Measurements from ENCODE around the gene MIER2.
"Not testable (repeated sequence)": the region's sequence is repeated elsewhere in the genome, so short reads cannot be mapped to it uniquely, and the experiment has no call there.

The MIER2 gene

DNA sequence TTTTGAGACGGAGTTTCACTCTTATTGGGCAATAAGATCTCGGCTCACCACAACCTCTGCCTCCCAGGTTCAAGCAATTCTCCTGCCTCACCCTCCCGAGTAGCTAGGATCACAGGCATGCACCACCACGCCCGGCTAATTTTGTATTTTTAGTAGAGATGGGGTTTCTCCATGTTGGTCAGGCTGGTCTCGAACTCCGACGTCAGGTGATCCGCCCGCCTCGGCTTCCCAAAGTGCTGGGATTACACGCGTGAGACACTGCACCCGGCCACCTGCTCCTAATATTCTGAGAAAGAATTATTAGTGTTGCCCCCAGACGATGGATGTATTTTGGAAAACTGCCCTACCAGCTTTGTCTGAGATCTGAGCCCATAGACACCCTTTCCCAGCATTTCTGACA is 10.9 kb upstream of the MIER2 start:
- not testable (repeated sequence) for DNase-seq (ENCODE audit: low spot score)

DNA sequence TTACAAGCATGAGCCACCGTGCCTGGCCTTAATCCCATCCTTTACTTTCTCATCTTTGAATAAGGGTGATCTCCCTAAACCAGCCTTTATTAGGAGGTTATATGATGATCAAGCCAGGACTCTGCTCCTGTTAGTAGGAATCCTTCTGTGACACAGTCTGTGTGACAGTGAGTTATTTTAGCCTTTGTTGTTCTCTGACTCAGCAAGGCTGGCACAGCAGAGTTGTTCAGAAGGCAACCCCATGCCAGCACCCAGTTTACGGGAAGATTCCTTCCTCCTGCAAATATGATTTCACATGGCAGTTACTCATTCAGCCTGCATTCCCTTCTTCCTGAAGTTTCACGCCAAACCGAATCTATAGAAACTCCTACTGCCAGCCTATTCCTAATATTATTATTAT is 10.5 kb upstream of the MIER2 start:
- DNase-seq (ENCODE audit: low spot score): no peak

DNA sequence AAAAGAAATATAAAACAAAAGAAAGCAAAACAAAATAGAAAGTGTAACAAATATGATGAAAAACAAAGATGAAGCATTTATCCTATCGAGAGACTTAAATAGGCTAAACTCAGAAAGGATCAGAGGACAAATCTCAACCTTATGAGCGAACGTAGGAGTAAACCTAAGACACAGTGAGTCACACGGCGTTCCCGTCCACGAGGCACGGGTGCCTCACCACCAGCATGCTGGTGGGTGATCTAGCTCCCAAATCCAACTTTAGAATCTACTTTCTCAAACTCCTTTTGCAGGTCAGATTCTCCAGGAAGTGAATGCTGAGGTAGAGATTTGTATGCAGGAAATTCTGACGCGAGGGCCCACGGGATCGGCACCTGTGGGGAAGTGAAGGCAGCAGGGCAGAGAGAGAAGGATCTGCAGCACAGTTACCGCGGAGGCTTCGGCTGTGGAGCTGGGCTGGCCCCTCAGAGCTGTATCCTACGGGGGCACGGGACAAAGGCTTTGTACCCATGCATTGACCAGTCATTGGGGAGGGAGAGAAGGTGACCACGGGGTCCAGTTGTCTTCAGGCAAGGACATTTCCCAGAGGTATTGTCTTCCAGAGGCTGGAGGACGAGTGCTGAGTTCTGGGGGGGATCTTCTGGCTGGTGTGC is 7.5 kb upstream of the MIER2 start:
- DNase-seq (ENCODE audit: low spot score): no peak

DNA sequence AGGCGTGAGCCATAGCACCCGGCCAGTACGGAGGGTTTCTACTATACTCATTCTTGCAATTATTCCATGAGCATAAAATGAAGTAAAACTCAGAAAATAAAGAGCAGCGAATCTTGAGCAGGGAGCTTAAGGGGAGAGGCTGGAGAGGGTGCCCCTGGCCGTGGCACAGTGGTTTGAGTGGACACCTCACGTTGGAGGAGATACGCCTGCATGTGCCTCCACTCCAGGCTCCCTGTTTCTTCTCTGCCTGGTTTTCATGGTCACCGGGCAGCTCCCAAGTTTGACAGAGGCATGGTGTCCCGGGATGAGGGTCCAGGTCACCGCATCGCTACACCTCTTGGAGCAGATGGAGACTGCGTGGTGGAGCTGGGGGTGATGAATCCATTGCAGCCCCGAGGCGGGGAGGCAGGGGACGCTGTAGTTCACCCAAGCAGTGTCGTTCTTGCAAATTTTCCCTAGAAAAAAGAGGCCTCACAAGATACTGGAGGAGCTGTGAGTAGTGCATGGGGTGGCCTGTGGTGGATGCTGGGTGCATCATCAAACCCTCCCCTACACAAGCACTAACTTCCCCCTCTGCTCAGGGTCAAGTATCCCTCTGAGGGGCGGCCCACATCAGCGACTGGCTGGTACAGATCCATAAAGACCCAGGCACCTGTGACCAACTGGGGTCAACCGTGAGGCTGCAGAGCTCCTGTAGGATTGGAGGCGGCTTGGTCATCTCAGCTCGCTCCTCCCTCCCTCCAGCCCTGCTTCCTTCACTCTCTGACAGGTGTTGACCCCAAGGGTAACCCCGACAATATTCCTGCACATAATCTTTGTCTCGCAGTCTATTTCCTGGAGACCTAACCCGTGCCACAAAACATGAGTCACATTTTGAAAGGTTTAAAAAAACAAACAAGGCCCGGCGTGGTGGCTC is 3.6 kb upstream of the MIER2 start:
- DNase-seq (ENCODE audit: low spot score): no peak

DNA sequence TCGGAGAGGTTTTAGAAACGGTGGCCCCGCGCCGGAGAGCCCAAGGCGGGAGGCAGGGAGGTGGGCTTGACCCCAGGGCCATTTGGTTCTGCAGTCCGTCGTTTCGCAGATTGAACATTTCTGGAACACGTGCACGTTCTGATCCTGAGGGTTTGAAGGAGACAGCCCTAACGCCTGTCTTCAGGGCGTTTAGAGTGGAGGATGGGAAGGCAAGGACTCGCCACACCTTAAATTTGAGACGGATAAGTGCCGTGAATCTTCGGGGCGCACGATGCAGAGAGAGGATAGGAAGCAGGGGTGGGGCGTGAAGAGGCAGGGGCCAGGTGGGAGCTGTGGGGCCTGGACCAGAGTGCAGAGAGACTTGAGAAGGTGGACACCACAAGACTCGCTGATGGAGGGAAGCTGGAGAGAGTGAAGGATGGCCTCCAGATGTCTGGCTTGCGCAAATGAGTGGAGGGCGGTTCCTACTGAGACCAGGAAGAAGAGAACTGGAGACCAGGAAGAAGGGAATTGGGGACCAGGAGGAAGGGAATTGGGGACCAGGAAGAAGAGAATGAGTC is 804 bp upstream of the MIER2 start:
- no peak for DNase-seq (ENCODE audit: low spot score)

DNA sequence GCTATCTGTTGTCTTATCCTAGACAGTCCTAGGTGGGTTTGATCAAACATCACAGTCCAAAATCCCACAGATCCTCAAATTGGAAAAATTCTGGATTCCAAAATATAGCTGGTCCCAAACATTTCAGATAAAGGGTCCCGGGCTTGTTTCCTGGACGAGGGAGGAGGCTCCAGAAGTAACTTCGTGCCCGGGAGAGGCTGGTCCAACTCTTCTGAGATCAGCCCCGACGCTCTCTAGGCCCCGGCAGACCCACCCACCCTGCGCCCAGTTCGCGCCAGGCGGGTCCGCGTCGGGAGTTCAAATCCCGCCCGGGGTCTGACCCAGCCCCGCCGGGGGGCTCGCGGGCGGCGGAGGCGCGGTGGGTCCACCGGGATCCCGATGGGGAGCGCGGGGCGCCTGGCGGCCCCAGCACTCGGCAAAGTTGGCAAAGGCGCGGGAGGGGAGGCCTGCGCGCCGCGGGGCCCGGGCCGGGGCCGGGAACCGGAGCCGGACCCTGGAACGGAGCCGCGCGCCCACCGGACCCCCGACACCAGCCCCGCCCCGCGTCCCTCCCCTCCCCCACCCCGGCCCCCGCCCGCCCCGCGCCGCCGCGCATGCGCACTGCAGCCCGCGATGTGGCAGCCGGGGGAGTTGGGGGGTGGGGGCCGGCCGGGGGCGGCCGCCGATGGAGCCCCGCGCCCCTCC is 513 bp downstream of the MIER2 start:
- peak; percentile 81 for DNase-seq (ENCODE audit: low spot score)

DNA sequence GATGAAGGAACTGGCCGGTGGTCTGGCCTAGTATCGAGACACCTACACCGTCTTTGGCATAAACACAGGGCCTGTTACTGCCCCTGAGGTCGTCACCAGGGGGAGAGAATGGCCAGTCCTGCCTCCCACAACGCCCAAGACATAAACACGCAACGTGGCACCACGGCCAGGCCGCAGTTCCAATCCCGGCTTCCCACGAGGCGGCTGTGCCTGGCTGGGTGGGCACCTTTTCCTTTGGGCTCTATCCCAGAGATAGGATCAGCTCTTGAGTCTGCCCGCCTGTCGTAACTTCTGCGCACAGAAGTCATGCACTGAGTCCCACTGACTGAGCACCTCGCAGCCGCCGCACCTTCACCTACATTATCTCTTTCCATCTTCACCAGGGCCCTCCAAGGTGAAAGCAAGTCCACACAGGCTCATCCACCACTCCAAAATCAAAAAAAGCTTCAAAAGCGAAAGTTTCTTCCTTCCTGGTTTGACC is 1.1 kb downstream of the MIER2 start:
- no peak for DNase-seq (ENCODE audit: low spot score)

DNA sequence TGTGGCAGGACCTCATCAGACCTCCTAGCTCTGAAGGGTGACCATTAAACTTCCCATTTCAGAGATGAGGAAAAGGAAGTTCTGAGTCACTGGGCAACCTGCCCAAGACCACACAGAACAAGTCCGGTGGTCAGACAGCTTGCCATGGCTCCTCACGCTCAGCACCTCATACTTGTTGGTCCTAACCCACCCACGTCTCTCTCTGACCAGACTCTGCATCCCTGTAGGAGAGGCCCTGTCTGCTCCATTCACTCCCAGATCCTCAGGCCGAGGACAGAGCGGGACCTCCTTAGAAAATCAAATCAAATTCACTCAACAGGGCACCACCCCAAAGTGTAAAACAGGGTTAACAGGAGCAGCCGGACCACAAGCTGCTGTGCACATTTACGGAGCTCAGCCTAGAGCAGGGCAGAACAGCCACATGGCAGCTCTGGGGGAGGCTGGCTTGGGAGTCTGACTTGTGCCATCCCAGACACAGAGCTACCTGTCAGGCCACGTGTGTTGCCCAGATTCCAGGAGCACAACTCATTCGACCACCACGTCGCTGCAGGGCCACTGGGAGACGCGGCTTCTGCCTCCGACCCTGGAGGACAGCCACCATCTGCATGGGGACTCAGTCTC is 1.7 kb downstream of the MIER2 start:
- no peak for DNase-seq (ENCODE audit: low spot score)

DNA sequence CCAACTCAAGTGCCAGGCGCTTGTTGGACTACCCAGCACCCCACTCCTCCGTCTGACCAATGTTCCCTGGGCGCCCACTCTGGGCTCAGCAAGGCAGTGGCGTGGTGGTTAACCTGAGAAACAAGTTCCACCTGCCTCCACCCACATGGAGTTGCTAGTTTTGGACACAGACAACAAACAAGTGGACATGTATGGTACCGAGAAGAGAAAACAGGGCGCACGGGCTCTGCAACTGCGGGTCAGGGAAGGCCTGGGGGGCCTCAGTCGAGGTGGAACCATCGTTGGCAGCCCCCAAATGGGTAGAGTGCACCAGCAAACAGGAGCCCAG is 2.5 kb downstream of the MIER2 start:
- no peak for DNase-seq (ENCODE audit: low spot score)

DNA sequence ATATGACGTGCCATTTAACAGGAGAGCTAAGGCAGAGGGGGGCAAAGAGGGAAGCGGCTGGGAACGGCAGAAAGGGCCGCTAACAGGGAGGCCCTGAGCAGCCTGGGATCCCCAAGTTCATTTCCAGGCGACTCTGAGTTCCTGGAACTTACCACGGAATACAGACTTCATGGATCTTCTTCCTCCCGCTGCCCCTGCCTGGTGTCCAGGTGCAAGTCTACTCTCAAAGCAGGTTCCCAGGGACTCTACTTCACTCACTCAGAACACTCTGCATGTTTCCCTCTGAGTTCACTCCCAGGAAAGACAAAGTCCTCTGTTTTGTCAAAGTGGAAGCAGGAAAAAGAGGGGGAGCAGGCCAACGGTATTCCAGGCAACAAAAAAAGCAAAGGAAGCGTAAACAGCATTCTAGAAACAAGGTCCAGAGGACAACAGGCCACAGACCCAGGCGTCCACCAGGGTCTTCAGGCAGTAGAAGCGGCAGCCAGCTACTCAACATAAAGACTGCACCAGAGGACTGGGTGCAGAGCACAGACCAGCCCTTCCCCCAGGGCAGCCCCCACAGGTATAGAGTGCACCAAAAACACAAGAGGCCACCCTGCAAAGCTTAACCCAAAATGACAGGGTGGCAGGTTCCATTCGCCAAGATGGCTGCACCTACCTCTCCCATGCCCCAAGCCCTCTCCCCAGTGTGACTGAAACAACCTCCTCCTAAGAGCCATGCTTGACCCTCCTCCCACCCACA is 3.0 kb downstream of the MIER2 start:
- DNase-seq (ENCODE audit: low spot score): no peak

DNA sequence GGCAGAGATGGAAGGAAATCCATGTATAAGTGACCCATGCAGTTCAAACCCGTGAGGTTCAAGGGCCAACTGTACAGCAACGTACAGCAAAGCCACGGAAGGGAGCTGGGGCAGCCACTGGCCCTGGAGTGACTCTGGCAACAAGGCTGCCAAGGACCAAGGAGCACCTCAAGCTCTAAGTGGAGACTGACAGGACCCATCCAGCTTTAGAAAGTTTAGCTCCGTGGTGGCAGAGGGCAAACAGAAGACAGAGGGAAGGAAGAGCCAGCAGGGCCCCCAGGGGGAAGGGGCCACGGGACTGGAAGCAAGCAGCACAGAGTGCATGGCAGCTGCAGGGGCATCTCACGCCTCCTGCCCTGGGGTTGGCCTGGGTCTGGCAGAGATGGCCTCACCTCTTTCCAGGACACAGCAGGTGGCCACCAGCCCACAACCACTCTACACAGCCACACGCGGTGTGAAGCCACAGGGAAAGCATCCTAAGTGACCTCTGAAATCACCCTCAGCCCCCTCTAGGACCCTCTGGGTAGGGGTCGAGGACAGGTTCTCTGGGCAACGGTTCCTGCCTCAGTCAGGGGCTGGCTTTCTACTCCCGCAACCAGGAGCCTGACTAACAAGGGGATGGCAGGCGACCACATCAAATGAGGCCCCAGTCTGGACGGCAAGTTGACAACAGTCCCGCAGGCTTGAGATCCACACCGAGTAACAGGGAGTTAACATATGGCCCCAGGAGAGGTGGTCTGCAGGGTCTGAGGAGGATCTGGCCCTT is 3.8 kb downstream of the MIER2 start:
- DNase-seq (ENCODE audit: low spot score): no peak

DNA sequence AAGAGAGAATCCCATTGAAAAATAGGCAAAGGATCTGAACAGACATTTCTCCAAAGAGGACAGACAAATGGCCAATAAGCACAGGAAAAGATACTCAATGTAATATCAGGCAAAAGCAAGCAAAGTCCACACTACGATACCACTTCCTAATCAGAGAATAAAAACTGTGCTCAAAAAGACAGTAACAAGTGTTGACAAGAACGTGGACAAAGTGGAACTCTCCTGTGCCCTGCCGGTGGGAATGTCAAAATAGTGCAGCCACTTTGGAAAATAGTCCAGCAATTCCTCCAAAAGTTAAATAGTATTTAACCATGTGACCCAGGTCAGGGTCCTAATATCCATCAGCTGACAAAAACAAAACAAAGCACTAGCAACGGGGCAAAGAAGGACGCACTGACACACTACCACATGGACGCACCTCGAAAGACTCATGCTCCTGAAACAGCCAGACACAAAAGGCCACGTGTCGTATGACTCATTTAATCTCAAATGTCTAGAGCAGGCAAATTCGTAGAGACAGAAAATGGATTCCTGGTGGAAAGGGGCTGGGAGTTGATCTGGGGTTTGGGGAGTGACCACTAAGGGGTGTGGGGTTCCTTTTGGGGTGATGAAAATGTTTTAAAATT is 5.2 kb downstream of the MIER2 start:
- no peak for DNase-seq (ENCODE audit: low spot score)

DNA sequence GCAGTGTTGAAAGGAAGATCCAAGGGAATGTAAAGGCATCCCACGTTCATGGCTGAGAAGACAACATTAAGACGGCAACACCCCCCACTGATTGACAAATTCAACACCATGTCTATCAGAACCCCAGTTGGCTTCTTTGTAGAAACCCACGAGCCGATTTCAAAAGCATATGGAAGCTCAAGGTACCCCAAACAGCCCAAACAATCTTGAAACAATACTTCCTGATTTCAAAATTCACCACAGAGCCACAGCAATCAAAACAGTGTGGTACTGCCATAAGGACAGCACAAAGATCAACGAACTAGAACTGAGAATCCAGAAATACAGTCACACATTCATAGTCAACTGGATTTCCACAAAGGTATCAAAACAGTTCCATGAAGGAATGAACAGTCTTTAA is 6.2 kb downstream of the MIER2 start:
- DNase-seq (ENCODE audit: low spot score): no peak

DNA sequence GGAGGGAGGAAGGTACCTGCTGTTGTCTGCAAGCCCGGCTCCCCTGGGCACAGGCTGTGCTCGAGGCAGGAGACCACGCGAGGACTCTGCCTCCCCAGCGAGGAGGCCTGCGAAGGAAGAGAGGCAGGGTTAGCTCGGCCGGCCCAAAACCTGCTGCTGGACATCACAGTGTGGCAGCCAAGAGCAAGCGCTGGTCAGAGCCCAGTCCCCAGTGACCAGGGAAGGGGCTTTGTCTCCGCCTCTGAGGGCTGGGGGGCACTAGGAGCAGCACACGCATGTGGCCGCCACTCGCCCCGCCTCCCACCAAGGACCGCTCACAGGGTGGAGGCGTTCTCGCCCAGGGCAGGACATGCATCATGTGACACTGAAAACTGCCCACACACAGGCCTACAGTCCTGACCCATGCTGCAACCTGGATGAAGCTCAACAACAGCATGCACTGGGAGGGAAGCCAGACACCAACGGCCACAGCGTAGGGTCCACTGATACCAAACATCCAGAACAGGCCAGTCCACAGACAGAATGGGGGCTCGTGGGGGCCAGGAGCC is 8.5 kb downstream of the MIER2 start:
- no peak for DNase-seq (ENCODE audit: low spot score)

DNA sequence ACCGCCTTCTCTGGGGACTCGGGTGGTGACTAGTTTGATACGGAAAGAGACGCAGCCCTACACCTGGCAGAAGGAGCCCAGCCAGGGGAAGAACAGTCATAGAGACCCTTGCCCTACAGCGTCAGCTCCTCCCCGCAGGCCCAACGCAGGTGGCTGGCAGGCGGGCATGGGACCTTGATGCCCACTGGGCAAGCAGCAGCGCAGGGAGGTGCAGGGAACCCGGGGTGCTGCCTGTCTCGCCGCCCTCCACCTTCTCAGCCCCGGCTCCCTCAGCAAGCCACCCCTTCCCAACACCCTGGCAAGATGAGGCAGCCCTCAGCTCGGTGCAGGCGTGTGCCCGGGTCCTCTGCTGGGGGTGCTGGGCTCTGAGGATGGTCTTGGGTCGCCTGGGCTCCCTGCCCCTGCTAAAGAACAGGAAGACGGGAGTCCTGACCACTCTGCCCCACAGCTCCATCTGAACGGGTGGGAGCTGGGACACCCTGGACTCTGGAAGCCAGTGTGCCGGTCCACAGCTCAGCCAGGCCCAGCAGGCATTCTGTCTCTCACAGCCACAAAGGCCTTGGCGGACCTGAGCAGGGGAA is 9.0 kb downstream of the MIER2 start:
- DNase-seq (ENCODE audit: low spot score): no peak

DNA sequence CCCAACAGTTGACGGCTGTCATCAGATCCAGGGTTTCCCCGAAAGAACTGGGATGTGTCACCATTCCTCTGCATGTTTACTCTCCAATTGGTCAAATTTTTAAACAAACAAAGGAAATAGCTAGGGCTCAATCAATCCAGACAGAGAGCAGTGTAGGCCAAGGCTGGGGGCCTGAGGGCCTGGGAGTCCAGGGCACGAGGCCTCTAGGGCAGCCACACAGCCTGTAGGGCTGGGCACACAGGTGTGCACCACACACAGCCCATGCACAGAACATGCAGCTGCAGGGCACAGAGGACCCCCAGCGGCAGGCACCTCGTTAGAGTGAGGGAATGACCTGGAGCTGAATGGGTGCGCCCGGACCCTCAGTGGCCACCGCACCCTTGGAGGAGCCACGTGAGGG is 9.5 kb downstream of the MIER2 start:
- no peak for DNase-seq (ENCODE audit: low spot score)

DNA sequence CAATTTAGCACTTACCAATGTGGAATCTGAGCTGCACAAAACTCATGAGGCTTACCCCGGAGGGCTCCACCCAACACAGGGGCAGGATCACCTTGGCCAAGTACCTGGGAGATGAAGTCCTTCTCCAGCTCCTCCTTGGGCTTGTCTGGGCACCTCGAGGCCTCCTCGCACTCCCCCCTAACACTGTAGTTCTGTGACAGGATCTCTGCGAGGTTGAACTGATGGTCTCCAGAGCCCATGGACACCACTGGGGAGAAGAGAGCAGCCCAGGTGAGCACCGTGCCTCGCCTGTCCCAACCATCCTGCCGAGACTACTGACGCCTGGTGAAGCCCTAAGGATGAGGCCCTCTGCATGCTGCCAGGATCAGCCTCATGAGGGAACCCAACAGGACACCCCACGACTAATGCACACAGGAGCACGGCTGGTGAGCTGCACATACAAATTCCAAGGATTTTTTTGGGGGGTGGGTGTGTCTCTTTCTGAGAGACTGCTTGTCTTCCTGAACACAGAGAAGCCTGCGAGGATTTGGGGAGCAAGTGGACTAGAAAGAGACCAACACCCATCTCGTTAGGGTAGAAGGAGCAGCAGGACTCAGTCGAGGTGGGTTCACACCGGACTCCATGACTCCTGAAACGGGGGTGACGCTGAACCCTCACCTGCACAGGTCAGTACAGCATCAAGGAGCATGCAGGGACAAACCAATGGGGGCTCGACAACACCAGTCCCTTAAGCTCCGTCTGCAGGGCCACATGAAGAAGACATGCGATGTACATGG is 10.1 kb downstream of the MIER2 start:
- DNase-seq (ENCODE audit: low spot score): no peak

DNA sequence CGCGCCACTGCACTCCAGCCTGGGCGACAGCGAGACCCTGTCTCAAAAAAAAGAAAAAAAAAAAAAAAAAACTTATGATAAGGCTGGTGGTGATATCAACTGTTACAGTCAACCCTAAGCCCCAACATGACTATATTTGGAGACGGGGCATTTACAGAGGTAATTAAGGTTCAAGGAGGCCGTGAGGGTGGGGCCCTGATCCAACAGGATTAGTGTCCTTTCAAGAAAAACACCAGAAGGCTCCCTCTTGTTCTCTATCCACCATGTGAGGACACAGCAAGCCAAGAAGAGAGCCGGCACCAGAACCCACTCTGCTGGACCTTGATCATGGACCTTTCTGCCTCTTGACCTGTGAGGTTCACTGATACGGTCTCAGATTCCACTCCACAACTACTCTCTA is 14.1 kb downstream of the MIER2 start:
- DNase-seq (ENCODE audit: low spot score): no peak

DNA sequence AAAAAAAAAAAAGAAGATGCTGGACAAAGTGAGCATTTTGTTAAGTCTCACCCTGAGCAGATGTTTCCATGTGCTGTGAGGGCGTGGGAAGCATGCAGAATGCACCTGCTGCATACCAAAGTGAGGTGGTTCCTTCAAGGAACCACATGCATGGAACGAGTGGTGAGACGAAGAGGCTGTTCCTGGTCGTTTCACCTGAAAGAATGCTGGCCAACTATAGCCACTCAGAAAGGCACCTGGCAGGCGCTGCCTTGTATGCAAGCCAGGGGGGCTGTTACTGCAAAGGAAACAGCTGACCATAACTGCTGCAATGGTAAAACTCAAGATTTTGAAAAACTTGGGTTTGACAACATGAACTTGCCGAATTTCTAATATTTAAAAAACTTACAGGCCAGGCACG is 14.7 kb downstream of the MIER2 start:
- DNase-seq (ENCODE audit: low spot score): no peak

Measured in HuH-7 (cell line).